ENCODE measurements around the gene PPHLN1.

DNA sequence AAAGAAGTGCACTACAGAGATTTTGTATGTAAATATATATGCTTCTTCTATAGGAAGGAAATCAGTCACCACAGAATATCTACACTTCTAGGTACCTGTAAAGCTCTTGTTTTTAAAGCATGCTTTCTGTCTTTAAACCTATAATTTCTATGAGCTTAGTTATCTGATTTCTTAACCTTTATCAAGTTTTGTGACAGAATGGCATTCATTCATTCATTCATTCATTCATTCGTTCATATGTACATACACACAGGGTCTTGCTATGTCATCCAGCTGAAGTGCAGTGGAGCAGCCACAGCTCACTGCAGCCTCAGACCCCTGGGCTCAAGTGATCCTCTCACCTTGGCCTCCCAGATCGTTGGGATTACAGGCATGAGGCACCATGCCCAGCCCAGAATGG, 16.1 kb downstream of the PPHLN1 start:
- TF ChIP-seq EZH2 (IDR thresholded peaks at IDR 0.05; ENCODE audit: low read depth, low read length, severe bottlenecking) (no peak), POLR2A (IDR thresholded peaks at IDR 0.05; ENCODE audit: control extremely low read depth in 1 of 2, low read depth in 2 of 2, low read length in 2 of 2) (no peak), RXRA (IDR thresholded peaks at IDR 0.05; ENCODE audit: insufficient read depth, low read depth, low read length) (no peak), GTF2F1 (IDR thresholded peaks at IDR 0.05; ENCODE audit: borderline replicate concordance, low read depth, low read length) (no peak), CTCF (IDR thresholded peaks at IDR 0.05; ENCODE audit: control extremely low read depth in 1 of 3, insufficient read depth in 1 of 3, low read depth in 1 of 3, low read length in 3 of 3) (no peak), BCL11A (IDR thresholded peaks at IDR 0.05; ENCODE audit: low read depth in 2 of 2, low read length in 2 of 2) (no peak)

Data from H1 (cell line).